ENCODE results near the gene SASH3. TPM values are rescaled to one million over a fixed set of nuclear protein-coding genes. Genes with fewer than 3 reads are reported as not detected.

Gene SASH3
- polyA plus RNA-seq, 1 donor: 11.4 TPM

GRCh38 chrX:129833153-129833990 is 53.6 kb downstream of the SASH3 start:
- H3K4me1 ChIP-seq (ENCODE audit: control insufficient read depth, insufficient read depth, low read length): no peaks in the 10 kb centered on the region
- peaks cover 18% of the 10 kb centered on the region for H3K36me3 ChIP-seq (ENCODE audit: control insufficient read depth, insufficient read depth, low read length)
- DNase-seq: no peak
- H3K27ac ChIP-seq (ENCODE audit: low read length): no peak overlapping the region
- H3K4me3 ChIP-seq (ENCODE audit: low read length): no peak overlapping the region
- H3K27me3 ChIP-seq (ENCODE audit: control insufficient read depth, insufficient read depth, low read length): no peaks in the 10 kb centered on the region
- no CpG with 5 or more reads among the region's 5 CpGs for WGBS (ENCODE audit: insufficient coverage, low lambda C conversion rate)
- no peaks in the 10 kb centered on the region for H3K9me3 ChIP-seq (ENCODE audit: control insufficient read depth, low read depth, low read length)

- H3K27me3 ChIP-seq (ENCODE audit: control insufficient read depth, insufficient read depth, low read length): no peaks in the 10 kb centered on the region
- H3K4me1 ChIP-seq (ENCODE audit: control insufficient read depth, insufficient read depth, low read length): peaks cover 20% of the 10 kb centered on the region
- no peak for DNase-seq
- peaks cover 21% of the 10 kb centered on the region for H3K36me3 ChIP-seq (ENCODE audit: control insufficient read depth, insufficient read depth, low read length)
- no peaks in the 10 kb centered on the region for H3K9me3 ChIP-seq (ENCODE audit: control insufficient read depth, low read depth, low read length)
- H3K4me3 ChIP-seq (ENCODE audit: low read length): no peak overlapping the region
- H3K27ac ChIP-seq (ENCODE audit: low read length): no peak overlapping the region
- no CpG with 5 or more reads among the region's 3 CpGs for WGBS (ENCODE audit: insufficient coverage, low lambda C conversion rate)
Observed at GRCh38 chrX:129836827-129837226, 57.1 kb downstream of the SASH3 start.

- Histone ChIP-seq H3K27me3 (ENCODE audit: control insufficient read depth, insufficient read depth, low read length) (no peaks in the 10 kb centered on the region), H3K36me3 (ENCODE audit: control insufficient read depth, insufficient read depth, low read length) (peaks cover 19% of the 10 kb centered on the region), H3K27ac (ENCODE audit: low read length) (no peak overlapping the region), H3K9me3 (ENCODE audit: control insufficient read depth, low read depth, low read length) (no peaks in the 10 kb centered on the region), H3K4me3 (ENCODE audit: low read length) (no peak overlapping the region), H3K4me1 (ENCODE audit: control insufficient read depth, insufficient read depth, low read length) (peaks cover 22% of the 10 kb centered on the region)
- no CpG with 5 or more reads among the region's 5 CpGs for WGBS (ENCODE audit: insufficient coverage, low lambda C conversion rate)
- no peak for DNase-seq
Observed at GRCh38 chrX:129840344-129840743, 60.6 kb downstream of the SASH3 start.

GRCh38 chrX:129842510-129843208 is 62.9 kb downstream of the SASH3 start:
- Histone ChIP-seq H3K4me1 (ENCODE audit: control insufficient read depth, insufficient read depth, low read length) (peaks cover 22% of the 10 kb centered on the region), H3K36me3 (ENCODE audit: control insufficient read depth, insufficient read depth, low read length) (peaks cover 14% of the 10 kb centered on the region), H3K4me3 (ENCODE audit: low read length) (peak overlapping the region; percentile 84), H3K27me3 (ENCODE audit: control insufficient read depth, insufficient read depth, low read length) (no peaks in the 10 kb centered on the region), H3K27ac (ENCODE audit: low read length) (peak overlapping the region; percentile 93), H3K9me3 (ENCODE audit: control insufficient read depth, low read depth, low read length) (no peaks in the 10 kb centered on the region)
- DNase-seq: peak; percentile 35 to 73
- 0% methylated on average over 1 of the region's 17 CpGs for WGBS (ENCODE audit: insufficient coverage, low lambda C conversion rate)

- H3K4me3 ChIP-seq (ENCODE audit: low read length): peak overlapping the region; percentile 84
- no peaks in the 10 kb centered on the region for H3K9me3 ChIP-seq (ENCODE audit: control insufficient read depth, low read depth, low read length)
- H3K27ac ChIP-seq (ENCODE audit: low read length): peak overlapping the region; percentile 93
- peaks cover 22% of the 10 kb centered on the region for H3K4me1 ChIP-seq (ENCODE audit: control insufficient read depth, insufficient read depth, low read length)
- H3K36me3 ChIP-seq (ENCODE audit: control insufficient read depth, insufficient read depth, low read length): peaks cover 12% of the 10 kb centered on the region
- no CpG with 5 or more reads among the region's 23 CpGs for WGBS (ENCODE audit: insufficient coverage, low lambda C conversion rate)
- H3K27me3 ChIP-seq (ENCODE audit: control insufficient read depth, insufficient read depth, low read length): no peaks in the 10 kb centered on the region
- no peak for DNase-seq
Observed at GRCh38 chrX:129843209-129843458, 63.4 kb downstream of the SASH3 start.

GRCh38 chrX:129843459-129844306 is 63.9 kb downstream of the SASH3 start, which contains the start of gene ZDHHC9:
Gene ZDHHC9 (minus strand): TSS chrX:129843886. CDS start chrX:129841945, 1,941 bp downstream.
- Histone ChIP-seq H3K36me3 (ENCODE audit: control insufficient read depth, insufficient read depth, low read length) (peaks cover 12% of the 10 kb centered on the region), H3K27me3 (ENCODE audit: control insufficient read depth, insufficient read depth, low read length) (no peaks in the 10 kb centered on the region), H3K4me3 (ENCODE audit: low read length) (peak within 1 kb of the TSS; percentile 84), H3K4me1 (ENCODE audit: control insufficient read depth, insufficient read depth, low read length) (peaks cover 22% of the 10 kb centered on the region), H3K27ac (ENCODE audit: low read length) (peak within 1 kb of the TSS; percentile 93), H3K9me3 (ENCODE audit: control insufficient read depth, low read depth, low read length) (no peaks in the 10 kb centered on the region)
- peak; percentile 81 to 92 for DNase-seq
- no CpG with 5 or more reads among the region's 72 CpGs for WGBS (ENCODE audit: insufficient coverage, low lambda C conversion rate)

Other genes with a start within 250 kb of the SASH3 start
- 23.6 TPM for gene OCRL, start 239.7 kb upstream of the SASH3 start, polyA plus RNA-seq
- 2.5 TPM for gene APLN, start 125.0 kb upstream of the SASH3 start, polyA plus RNA-seq
- 353 TPM for gene XPNPEP2, start 41.0 kb upstream of the SASH3 start, polyA plus RNA-seq
- 67.4 TPM for gene ZDHHC9, start 63.9 kb downstream of the SASH3 start, polyA plus RNA-seq
- 20.3 TPM for gene UTP14A, start 126.2 kb downstream of the SASH3 start, polyA plus RNA-seq
- 18.2 TPM for gene BCORL1, start 202.7 kb downstream of the SASH3 start, polyA plus RNA-seq